ENCODE measurements around the gene OPN1MW. TPM values are rescaled to one million over a fixed set of nuclear protein-coding genes. Genes with fewer than 3 reads are reported as not detected.

Gene OPN1MW
- total and polyA plus RNA-seq, 2 of the 4 experiments (the other 2 are of a cell fraction) = not detected

DNA sequence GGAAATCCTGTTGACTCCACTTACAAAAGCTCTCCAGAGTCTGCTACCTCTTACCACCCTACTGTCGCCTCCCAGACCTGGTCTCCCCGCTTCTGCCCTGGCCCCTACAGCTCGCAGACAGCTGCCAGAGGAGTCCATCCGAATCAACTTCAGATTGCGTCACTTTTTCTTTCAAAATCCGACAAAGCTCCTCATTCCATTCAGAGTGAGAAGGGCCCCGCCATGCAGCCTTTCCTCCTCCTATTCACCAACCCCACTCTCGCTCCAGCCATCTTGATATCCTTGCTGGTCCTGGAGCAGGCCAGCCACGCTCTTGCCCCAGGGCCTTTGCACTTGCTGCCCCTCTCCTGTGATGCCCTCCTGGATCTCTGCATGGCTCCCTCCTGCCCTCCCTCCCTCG lies 43.5 kb upstream of the OPN1MW start:
- no peak overlapping the region for H2AK5ac ChIP-seq (ENCODE audit: low read depth, low read length)
- no peak overlapping the region for H2BK120ac ChIP-seq (ENCODE audit: low read depth, low read length)
- no peaks in the 10 kb centered on the region for H3K4me1 ChIP-seq (ENCODE audit: control insufficient read depth, insufficient read depth, low read length)
- H3K79me1 ChIP-seq (ENCODE audit: low read depth in 1 of 2, low read length in 2 of 2) = no peaks in the 10 kb centered on the region
- in situ Hi-C loops (cut with MboI; ENCODE audit: low sequenced_read_pairs) (no loop called here), intact Hi-C loops (cut with micrococcal nuclease) (no loop called here), dilution Hi-C loops (cut with HindIII; ENCODE audit: low sequenced_read_pairs, unreplicated experiment) (no loop called here)
- no peak for ATAC-seq (ENCODE audit: low read depth)
- H2AFZ ChIP-seq (replicated peaks; ENCODE audit: low read length, poor library complexity) = no peak overlapping the region
- H2BK15ac ChIP-seq (ENCODE audit: low read depth, low read length) = no peak overlapping the region
- H2AK9ac ChIP-seq (replicated peaks; ENCODE audit: low read depth, low read length, poor library complexity) = no peak overlapping the region
- H3K27ac ChIP-seq (ENCODE audit: insufficient read depth, low read length) = no peak overlapping the region
- WGBS, 2 experiments (ENCODE audit: extremely low coverage in 2 of 2, insufficient read length in 1 of 2) = 72% methylated on average over 5 of the region's 10 CpGs; no CpG with 5 or more reads in 1 of the 2 experiments
- no peak overlapping the region for H3K23ac ChIP-seq (ENCODE audit: low read depth, low read length)
- no peaks in the 10 kb centered on the region for H3K9me1 ChIP-seq (ENCODE audit: insufficient read depth, low read length)
- peaks cover 12% of the 10 kb centered on the region for H3K27me3 ChIP-seq (ENCODE audit: control insufficient read depth, insufficient read depth, low read length)
- no peak overlapping the region for H3K4me3 ChIP-seq (ENCODE audit: insufficient read depth, low read depth, low read length)
- no peak overlapping the region for H4K5ac ChIP-seq (ENCODE audit: low read depth, low read length)
- no peak overlapping the region for H3K9ac ChIP-seq (ENCODE audit: low read depth, low read length)
- CTCF ChIA-PET = interaction anchor here (0.6 kb wide), 1 partner anchor 9 kb away, joined by 3 read pairs; no protein-coding TSS in a partner anchor
- H3K18ac ChIP-seq (ENCODE audit: low read depth, low read length) = no peak overlapping the region
- H4K20me1 ChIP-seq (ENCODE audit: insufficient read depth, low read length) = no peaks in the 10 kb centered on the region
- H2BK20ac ChIP-seq (ENCODE audit: low read depth, low read length) = no peak overlapping the region
- peaks cover 9% of the 10 kb centered on the region; the same call in 1 of the 2 replicates for H3K9me3 ChIP-seq (ENCODE audit: control insufficient read depth, insufficient read depth, low read length)
- POLR2A ChIA-PET (ENCODE audit: unreplicated experiment) = no interaction called here
- no peak overlapping the region for H3K4ac ChIP-seq (ENCODE audit: low read depth, low read length)
- no peak overlapping the region for H3K56ac ChIP-seq (ENCODE audit: extremely low read depth, insufficient read depth, low read length)
- DNase-seq = no peak
- no peak overlapping the region for H4K91ac ChIP-seq (ENCODE audit: insufficient read depth, low read depth, low read length)
- TF ChIP-seq MAZ (IDR thresholded peaks at IDR 0.05; ENCODE audit: borderline replicate concordance, low read depth, low read length) = no peak
- no peak for TF ChIP-seq NFE2L2 (IDR thresholded peaks at IDR 0.05; ENCODE audit: low read depth, low read length)
- 0 out of 2 replicates have a peak, but pooled peaks have one; percentile 20 for TF ChIP-seq CEBPB (IDR thresholded peaks at IDR 0.05; ENCODE audit: low read depth, low read length)
- no TSS peak for BruUV-seq (replicated peaks)
- H4K8ac ChIP-seq (ENCODE audit: low read depth in 2 of 2, low read length in 2 of 2) = no peak overlapping the region
- no peak overlapping the region for H3K14ac ChIP-seq (replicated peaks; ENCODE audit: low read depth, low read length)
- no peak overlapping the region for H2BK5ac ChIP-seq (ENCODE audit: low read depth, low read length, poor library complexity, severe bottlenecking)
- no peaks in the 10 kb centered on the region for H3K36me3 ChIP-seq (ENCODE audit: control insufficient read depth, insufficient read depth, low read length)
- no peak overlapping the region for H3K4me2 ChIP-seq (ENCODE audit: low read depth, low read length)

Data from IMR-90 (cell line).